GM23248 (cell line): ENCODE measurements around the gene SLC25A26.
"Not testable (repeated sequence)": the region's sequence is repeated elsewhere in the genome, so short reads cannot be mapped to it uniquely, and the experiment has no call there.

Experiments used
- EZH2 ChIP-seq: fragments of 200-600 bp; sonication (generic); IDR thresholded peaks from 2 replicates; pipeline ENCODE4 v1.6.1; 2018; ENCODE audit warnings: antibody characterized with exemption, mild to moderate bottlenecking; ENCODE audit not compliant: insufficient read depth, poor library complexity, severe bottlenecking
- EZH2phosphoT487 ChIP-seq: fragments of 200-600 bp; sonication (generic); IDR thresholded peaks from 2 replicates; pipeline ENCODE4 v1.6.1; 2018; ENCODE audit warnings: antibody characterized with exemption, moderate library complexity, mild to moderate bottlenecking, low read depth; ENCODE audit not compliant: insufficient read depth

GRCh38 chr3:66274837-66275236, 54.0 kb downstream of the SLC25A26 start:
- not testable (repeated sequence) for TF ChIP-seq EZH2phosphoT487, EZH2
